Measurements from ENCODE around the gene MLLT1. TPM values are rescaled to one million over a fixed set of nuclear protein-coding genes. Genes with fewer than 3 reads are reported as not detected.
"Not testable (repeated sequence)": the region's sequence is repeated elsewhere in the genome, so short reads cannot be mapped to it uniquely, and the experiment has no call there.

The MLLT1 gene, protein sequence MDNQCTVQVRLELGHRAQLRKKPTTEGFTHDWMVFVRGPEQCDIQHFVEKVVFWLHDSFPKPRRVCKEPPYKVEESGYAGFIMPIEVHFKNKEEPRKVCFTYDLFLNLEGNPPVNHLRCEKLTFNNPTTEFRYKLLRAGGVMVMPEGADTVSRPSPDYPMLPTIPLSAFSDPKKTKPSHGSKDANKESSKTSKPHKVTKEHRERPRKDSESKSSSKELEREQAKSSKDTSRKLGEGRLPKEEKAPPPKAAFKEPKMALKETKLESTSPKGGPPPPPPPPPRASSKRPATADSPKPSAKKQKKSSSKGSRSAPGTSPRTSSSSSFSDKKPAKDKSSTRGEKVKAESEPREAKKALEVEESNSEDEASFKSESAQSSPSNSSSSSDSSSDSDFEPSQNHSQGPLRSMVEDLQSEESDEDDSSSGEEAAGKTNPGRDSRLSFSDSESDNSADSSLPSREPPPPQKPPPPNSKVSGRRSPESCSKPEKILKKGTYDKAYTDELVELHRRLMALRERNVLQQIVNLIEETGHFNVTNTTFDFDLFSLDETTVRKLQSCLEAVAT
- 9.1 and 13.4 TPM in 2 replicates for total RNA-seq (2014; rRNA removed; shearing (Covaris generic))

DNA sequence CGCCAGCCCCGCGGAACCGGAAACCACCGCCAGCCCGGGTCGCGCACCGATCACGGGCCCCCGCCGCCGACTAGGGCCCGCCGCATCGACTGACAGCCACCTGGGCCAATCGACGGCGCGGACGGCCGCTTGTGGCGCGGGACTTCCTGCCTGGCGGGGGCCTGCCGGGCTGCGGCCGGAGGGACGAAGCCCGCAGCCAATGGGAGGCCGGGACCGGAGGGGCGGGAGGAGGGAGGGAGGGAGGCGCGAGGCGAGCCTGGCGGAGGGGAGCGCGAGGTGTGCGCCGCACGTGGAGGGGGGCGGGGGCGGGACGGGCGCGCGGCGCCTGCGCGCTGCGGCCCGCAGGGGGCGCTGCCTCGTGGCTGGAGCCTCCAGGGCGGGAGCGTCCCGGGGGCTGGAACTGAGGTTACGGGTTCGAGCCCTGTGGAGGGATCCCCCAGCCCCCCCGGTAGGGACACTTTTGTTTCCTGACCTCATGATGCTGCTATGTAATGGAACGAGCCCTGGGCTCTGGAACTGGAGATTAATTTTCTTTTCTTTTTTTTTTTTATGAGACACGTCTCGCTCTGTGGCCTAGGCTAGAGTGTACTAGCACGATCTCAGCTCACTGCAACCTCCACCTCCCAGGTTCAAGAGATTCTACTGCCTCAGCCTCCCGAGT, at the start of gene MLLT1:
Gene MLLT1 (minus strand): TSS at position 45 of the 661 bp plus-strand sequence. CDS start 191 bp downstream, outside the sequence.
- Histone ChIP-seq H3K9me3 (replicated peaks) (peaks cover 4% of the 10 kb centered on the region; the same call in 1 of the 2 replicates), H3K36me3 (peaks cover 16% of the 10 kb centered on the region), H3K27ac (peak within 1 kb of the TSS; percentile 46), H3K4me1 (replicated peaks) (peaks cover 14% of the 10 kb centered on the region), H3K4me3 (peak within 1 kb of the TSS; percentile 82), H3K27me3 (replicated peaks) (peaks cover 13% of the 10 kb centered on the region)
- peak; percentile 84 to 97 for DNase-seq (ENCODE audit: low read depth in 1 of 2, low spot score in 2 of 2)

- no peak for DNase-seq (ENCODE audit: low read depth in 1 of 2, low spot score in 2 of 2)
- no peaks in the 10 kb centered on the region for H3K4me1 ChIP-seq (replicated peaks)
- H3K36me3 ChIP-seq: no peaks in the 10 kb centered on the region
- no peaks in the 10 kb centered on the region for H3K9me3 ChIP-seq (replicated peaks)
- H3K4me3 ChIP-seq: no peak overlapping the region
- no peak overlapping the region for H3K27ac ChIP-seq
- H3K27me3 ChIP-seq (replicated peaks): peaks cover 9% of the 10 kb centered on the region
These were observed 47.0 kb upstream of the MLLT1 start for GRCh38 chr19:6326815-6327214.

DNA sequence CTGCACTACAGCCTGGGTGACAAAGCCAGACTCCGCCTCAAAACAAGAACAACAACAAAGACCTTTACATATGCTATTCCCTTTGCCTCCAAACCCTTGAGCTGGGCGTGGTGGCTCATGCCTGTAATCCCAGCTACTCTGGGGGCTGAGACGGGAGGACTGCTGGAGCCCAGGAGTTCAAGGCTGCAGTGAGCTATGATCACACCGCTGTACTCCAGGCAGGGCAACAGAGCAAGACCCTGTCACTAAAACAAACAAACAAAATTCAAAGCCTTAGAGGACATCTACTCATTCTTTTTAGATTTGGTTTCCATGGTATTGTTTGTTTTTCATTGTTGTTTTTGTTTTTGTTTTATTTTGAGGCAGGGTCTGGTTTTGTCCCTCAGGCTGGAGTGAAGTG, 45.8 kb upstream of the MLLT1 start:
- Histone ChIP-seq H3K36me3 (no peaks in the 10 kb centered on the region), H3K4me1 (replicated peaks) (no peaks in the 10 kb centered on the region), H3K9me3 (replicated peaks) (no peaks in the 10 kb centered on the region), H3K27ac (no peak overlapping the region), H3K27me3 (replicated peaks) (peaks cover 11% of the 10 kb centered on the region), H3K4me3 (no peak overlapping the region)
- no peak for DNase-seq (ENCODE audit: low read depth in 1 of 2, low spot score in 2 of 2)

DNA sequence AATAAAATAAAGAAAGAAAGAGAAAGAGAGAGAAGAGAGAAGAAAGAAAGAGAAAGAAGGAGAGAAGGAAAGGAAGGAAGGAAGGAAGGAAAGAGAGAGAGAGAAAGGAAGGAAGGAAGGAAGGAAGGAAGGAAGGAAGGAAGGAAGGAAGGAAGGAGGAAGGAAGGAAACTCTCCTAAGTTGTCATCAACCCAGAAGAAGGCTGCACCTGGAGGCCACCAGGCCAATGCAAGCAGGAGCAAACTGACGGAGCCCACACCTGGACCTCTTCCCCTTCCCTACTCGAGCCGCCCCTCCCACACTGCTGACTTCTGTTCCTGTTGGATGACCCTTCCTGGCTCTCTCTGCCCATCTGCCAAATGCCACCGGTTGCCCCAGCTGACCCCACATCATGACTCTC, 45.0 kb upstream of the MLLT1 start:
- Histone ChIP-seq H3K27ac (no peak overlapping the region), H3K27me3 (replicated peaks) (peaks cover 11% of the 10 kb centered on the region), H3K4me3 (no peak overlapping the region), H3K4me1 (replicated peaks) (no peaks in the 10 kb centered on the region), H3K36me3 (no peaks in the 10 kb centered on the region), H3K9me3 (replicated peaks) (no peaks in the 10 kb centered on the region)
- DNase-seq (ENCODE audit: low read depth in 1 of 2, low spot score in 2 of 2): no peak

GRCh38 chr19:6322284-6322683, 42.5 kb upstream of the MLLT1 start:
- H3K27ac ChIP-seq: no peak overlapping the region
- no peak for DNase-seq (ENCODE audit: low read depth in 1 of 2, low spot score in 2 of 2)
- peaks cover 11% of the 10 kb centered on the region for H3K27me3 ChIP-seq (replicated peaks)
- H3K9me3 ChIP-seq (replicated peaks): no peaks in the 10 kb centered on the region
- H3K4me1 ChIP-seq (replicated peaks): no peaks in the 10 kb centered on the region
- H3K4me3 ChIP-seq: no peak overlapping the region
- H3K36me3 ChIP-seq: no peaks in the 10 kb centered on the region

DNA sequence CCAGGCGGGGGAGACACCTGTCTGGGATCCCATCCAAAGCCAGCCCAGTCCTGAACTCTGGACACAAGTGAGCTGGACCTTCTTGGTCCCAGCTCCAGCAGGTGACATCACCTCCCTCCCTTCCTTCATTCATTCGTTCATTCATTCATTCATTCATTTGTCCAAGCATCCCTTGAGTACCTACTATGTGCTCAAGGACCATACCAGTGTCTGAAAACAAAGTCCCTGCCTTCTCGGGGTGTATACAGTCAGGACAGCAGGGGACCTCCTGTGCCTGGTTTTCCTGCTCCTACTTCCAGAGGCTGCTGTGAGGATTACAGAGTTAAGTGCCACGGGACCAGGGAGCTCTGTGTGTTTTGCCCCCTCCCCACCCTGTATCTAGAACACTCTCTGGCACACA, 39.6 kb upstream of the MLLT1 start:
- Histone ChIP-seq H3K4me1 (replicated peaks) (no peaks in the 10 kb centered on the region), H3K27ac (no peak overlapping the region), H3K36me3 (no peaks in the 10 kb centered on the region), H3K9me3 (replicated peaks) (no peaks in the 10 kb centered on the region), H3K4me3 (no peak overlapping the region), H3K27me3 (replicated peaks) (peaks cover 11% of the 10 kb centered on the region)
- no peak for DNase-seq (ENCODE audit: low read depth in 1 of 2, low spot score in 2 of 2)

DNA sequence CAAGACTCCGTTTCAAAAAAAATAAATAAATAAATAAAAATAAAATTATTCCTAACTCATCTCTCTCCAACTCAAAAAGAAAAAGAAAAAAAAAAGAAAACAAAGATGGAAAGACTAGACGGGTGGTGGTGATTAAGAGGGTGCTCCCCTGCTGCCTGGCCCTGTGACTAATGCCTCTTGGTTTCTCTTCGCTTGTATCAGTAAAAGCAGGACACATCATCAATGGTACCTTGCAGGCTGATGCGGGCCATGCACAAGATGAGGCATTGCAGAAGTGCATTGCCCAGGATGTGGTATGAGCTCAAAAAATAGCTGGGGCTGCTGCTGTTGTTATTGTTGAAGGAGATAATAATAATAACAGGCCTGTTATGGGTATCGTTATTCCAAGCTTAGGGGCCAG, 39.0 kb upstream of the MLLT1 start:
- Histone ChIP-seq H3K27me3 (replicated peaks) (peaks cover 11% of the 10 kb centered on the region), H3K4me3 (no peak overlapping the region), H3K4me1 (replicated peaks) (no peaks in the 10 kb centered on the region), H3K27ac (no peak overlapping the region), H3K36me3 (no peaks in the 10 kb centered on the region), H3K9me3 (replicated peaks) (no peaks in the 10 kb centered on the region)
- DNase-seq (ENCODE audit: low read depth in 1 of 2, low spot score in 2 of 2): no peak

GRCh38 chr19:6315646-6316045, 35.9 kb upstream of the MLLT1 start:
- not testable (repeated sequence) for H3K36me3 ChIP-seq; DNase-seq (ENCODE audit: low read depth in 1 of 2, low spot score in 2 of 2); H3K27me3 ChIP-seq (replicated peaks); H3K4me3 ChIP-seq; H3K9me3 ChIP-seq (replicated peaks); H3K27ac ChIP-seq; H3K4me1 ChIP-seq (replicated peaks)

DNA sequence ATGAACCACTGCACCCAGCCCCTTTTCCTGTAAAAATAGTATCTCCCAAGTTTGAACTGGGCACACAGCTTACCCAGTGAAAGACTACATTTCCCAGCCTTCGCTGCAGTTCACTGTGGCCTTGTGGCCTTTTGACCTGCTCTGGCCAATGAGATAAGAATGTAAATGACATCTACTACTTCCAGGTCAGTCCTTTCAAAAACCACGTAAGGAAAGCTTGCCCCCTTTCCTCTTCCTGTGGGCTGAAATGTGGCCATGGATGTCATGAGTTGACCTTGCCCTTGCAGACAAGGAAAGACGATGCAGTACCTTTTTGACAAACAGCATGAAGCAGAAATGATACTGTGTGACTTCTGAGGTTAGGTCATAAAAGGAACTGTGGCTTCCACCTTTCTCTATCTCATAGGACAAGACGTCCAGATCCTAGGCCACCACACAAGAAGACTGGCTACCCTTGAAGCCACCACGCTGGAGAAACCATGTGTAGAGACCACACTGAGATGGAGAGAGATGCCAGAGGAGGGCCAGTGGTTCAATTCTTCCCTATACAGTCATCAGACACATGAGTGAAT, 33.7 kb upstream of the MLLT1 start:
- Histone ChIP-seq H3K27ac (no peak overlapping the region), H3K9me3 (replicated peaks) (no peaks in the 10 kb centered on the region), H3K4me3 (no peak overlapping the region), H3K36me3 (no peaks in the 10 kb centered on the region), H3K27me3 (replicated peaks) (no peaks in the 10 kb centered on the region), H3K4me1 (replicated peaks) (no peaks in the 10 kb centered on the region)
- DNase-seq (ENCODE audit: low read depth in 1 of 2, low spot score in 2 of 2): no peak

DNA sequence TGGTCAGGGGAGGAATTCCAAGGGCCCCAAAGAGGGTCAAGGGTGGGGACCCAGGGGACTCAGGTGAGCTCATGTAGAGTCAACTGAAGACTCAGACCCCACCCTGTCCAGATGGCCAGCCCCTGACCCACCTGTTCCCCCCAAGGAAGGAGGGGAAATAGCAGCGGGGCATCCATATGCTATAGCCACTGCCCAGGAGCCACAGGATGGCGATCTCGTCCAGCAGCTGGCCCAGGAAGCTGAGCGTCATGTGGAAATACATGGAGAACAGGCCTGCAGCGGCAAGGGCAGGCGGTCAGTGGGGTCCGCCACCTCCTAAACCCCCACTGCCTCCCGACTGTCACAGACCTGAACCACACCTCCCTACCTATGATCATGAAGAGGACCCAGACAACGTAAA, 32.2 kb upstream of the MLLT1 start:
- Histone ChIP-seq H3K36me3 (no peaks in the 10 kb centered on the region), H3K27me3 (replicated peaks) (no peaks in the 10 kb centered on the region), H3K27ac (no peak overlapping the region), H3K4me1 (replicated peaks) (no peaks in the 10 kb centered on the region), H3K9me3 (replicated peaks) (no peaks in the 10 kb centered on the region), H3K4me3 (no peak overlapping the region)
- no peak for DNase-seq (ENCODE audit: low read depth in 1 of 2, low spot score in 2 of 2)

DNA sequence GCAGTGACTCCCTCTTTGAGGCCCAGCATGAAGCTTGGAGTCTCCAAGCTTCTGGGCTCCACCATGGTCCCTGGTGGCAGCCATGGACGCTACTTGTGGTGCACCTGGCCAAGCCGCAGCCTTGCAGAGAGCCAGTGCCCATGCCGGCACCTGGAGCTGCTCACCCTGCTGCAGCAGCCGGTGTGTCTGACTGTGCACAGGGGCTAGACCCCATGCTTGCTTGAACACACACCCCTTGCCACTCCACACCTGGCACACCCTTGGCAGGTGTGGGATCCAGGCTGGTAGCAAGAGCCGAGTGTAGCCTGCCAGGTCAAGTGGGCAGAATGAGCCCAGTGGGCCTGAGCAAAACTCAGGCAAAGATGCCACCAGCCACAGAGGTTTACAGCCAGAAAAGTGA, 18.6 kb upstream of the MLLT1 start:
- Histone ChIP-seq H3K4me1 (replicated peaks) (no peaks in the 10 kb centered on the region), H3K27ac (no peak overlapping the region), H3K36me3 (no peaks in the 10 kb centered on the region), H3K4me3 (no peak overlapping the region), H3K9me3 (replicated peaks) (peaks cover 4% of the 10 kb centered on the region; the same call in 1 of the 2 replicates), H3K27me3 (replicated peaks) (0 out of 2 replicates have a peak, but pooled peaks cover under 1% of the 10 kb centered on the region)
- DNase-seq (ENCODE audit: low read depth in 1 of 2, low spot score in 2 of 2): no peak

GRCh38 chr19:6297202-6297601, 17.4 kb upstream of the MLLT1 start:
- peaks cover 13% of the 10 kb centered on the region for H3K9me3 ChIP-seq (replicated peaks)
- H3K4me1 ChIP-seq (replicated peaks): no peaks in the 10 kb centered on the region
- H3K27ac ChIP-seq: no peak overlapping the region
- H3K36me3 ChIP-seq: no peaks in the 10 kb centered on the region
- DNase-seq (ENCODE audit: low read depth in 1 of 2, low spot score in 2 of 2): no peak
- no peaks in the 10 kb centered on the region for H3K27me3 ChIP-seq (replicated peaks)
- no peak overlapping the region for H3K4me3 ChIP-seq

DNA sequence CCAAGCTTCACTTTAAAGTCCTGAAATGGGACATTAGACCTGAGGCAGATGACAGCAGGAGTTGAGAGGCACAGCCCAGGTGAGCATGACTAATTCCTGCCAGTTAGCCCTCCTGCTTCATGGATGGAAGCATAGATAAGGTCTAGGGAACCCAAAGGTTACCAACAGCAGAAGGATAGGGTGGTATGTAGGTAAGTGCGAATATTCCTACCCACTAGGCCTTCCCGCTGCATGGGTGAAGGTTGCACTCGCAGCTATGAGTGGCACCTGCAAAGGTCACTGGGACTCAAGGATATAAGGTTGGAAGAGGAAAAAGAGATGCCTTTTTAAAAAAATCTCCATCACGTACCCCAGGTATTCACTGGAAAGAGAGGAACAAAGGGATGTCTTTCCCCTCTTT, 12.2 kb upstream of the MLLT1 start:
- Histone ChIP-seq H3K4me1 (replicated peaks) (no peaks in the 10 kb centered on the region), H3K27ac (no peak overlapping the region), H3K9me3 (replicated peaks) (peaks cover 30% of the 10 kb centered on the region), H3K36me3 (no peaks in the 10 kb centered on the region), H3K27me3 (replicated peaks) (no peaks in the 10 kb centered on the region), H3K4me3 (no peak overlapping the region)
- DNase-seq (ENCODE audit: low read depth in 1 of 2, low spot score in 2 of 2): no peak

- H3K27me3 ChIP-seq (replicated peaks): no peaks in the 10 kb centered on the region
- no peak overlapping the region for H3K4me3 ChIP-seq
- H3K4me1 ChIP-seq (replicated peaks): no peaks in the 10 kb centered on the region
- no peak for DNase-seq (ENCODE audit: low read depth in 1 of 2, low spot score in 2 of 2)
- H3K9me3 ChIP-seq (replicated peaks): peaks cover 34% of the 10 kb centered on the region
- H3K36me3 ChIP-seq: no peaks in the 10 kb centered on the region
- H3K27ac ChIP-seq: no peak overlapping the region
These were observed 9.0 kb upstream of the MLLT1 start for GRCh38 chr19:6288737-6289136.
